ENCODE measurements around the gene ZER1.

- TF ChIP-seq CTCF (conservative IDR thresholded peaks at IDR 0.05; ENCODE audit: low read depth, low read length): no peak
- TF ChIP-seq RAD21 (IDR thresholded peaks at IDR 0.05; ENCODE audit: low read length): no peak
- TF ChIP-seq POLR2A (IDR thresholded peaks at IDR 0.05; ENCODE audit: low read depth, low read length): no peak
- TF ChIP-seq MXI1 (IDR thresholded peaks at IDR 0.05; ENCODE audit: borderline replicate concordance, low read depth, low read length): no peak
- TF ChIP-seq SMC3 (IDR thresholded peaks at IDR 0.05; ENCODE audit: low read depth, low read length): no peak
- TF ChIP-seq MAFK (IDR thresholded peaks at IDR 0.05; ENCODE audit: low read depth, low read length): no peak
- TF ChIP-seq NFE2L2 (IDR thresholded peaks at IDR 0.05; ENCODE audit: low read depth, low read length): no peak
- TF ChIP-seq BHLHE40 (IDR thresholded peaks at IDR 0.05; ENCODE audit: low read depth, low read length): no peak
- TF ChIP-seq ELK1 (IDR thresholded peaks at IDR 0.05; ENCODE audit: borderline replicate concordance, low read depth, low read length): no peak
These were observed 50.8 kb downstream of the ZER1 start for GRCh38 chr9:128720841-128721486.
